ENCODE data around the gene CHMP2A. TPM values are rescaled to one million over a fixed set of nuclear protein-coding genes. Genes with fewer than 3 reads are reported as not detected.

Gene CHMP2A
- total and polyA plus RNA-seq, 2 of the 13 experiments (the other 11 are each of a cell fraction or from before 2014, with no cell fraction given): 49.7 to 55.0 TPM

GRCh38 chr19:58510084-58510862 is 44.6 kb downstream of the CHMP2A start (continued):
- peak; percentile 50 for TF ChIP-seq HNF1B (CRISPR knock-in tag; IDR thresholded peaks at IDR 0.05)
- TF ChIP-seq THRA (CRISPR knock-in tag; IDR thresholded peaks at IDR 0.05; ENCODE audit: borderline replicate concordance): peak; percentile 85
- peak; percentile 46; the same call in 1 of the 2 replicates for TF ChIP-seq FOXA3 (CRISPR knock-in tag; IDR thresholded peaks at IDR 0.05)
- peak; percentile 34; the same call in 1 of the 2 replicates for TF ChIP-seq HDAC1 (CRISPR knock-in tag; IDR thresholded peaks at IDR 0.05)
- no peak for TF ChIP-seq FOXA1 (IDR thresholded peaks at IDR 0.05)
- TF ChIP-seq FOXA1 (CRISPR knock-in tag; IDR thresholded peaks at IDR 0.05): peak; percentile 45; the same call in 1 of the 2 replicates
- TF ChIP-seq FOXO1 (CRISPR knock-in tag; IDR thresholded peaks at IDR 0.05): peak; percentile 67; the same call in 1 of the 2 replicates
- TF ChIP-seq ZNF17 (CRISPR knock-in tag; IDR thresholded peaks at IDR 0.05): no peak
- no peak; the same call in 1 of the 2 replicates for TF ChIP-seq DMAP1 (CRISPR knock-in tag; IDR thresholded peaks at IDR 0.05)
- peak; percentile 92 for TF ChIP-seq ZNF441 (CRISPR knock-in tag; IDR thresholded peaks at IDR 0.05; ENCODE audit: borderline replicate concordance)
- peak; percentile 92 for TF ChIP-seq RARA (CRISPR knock-in tag; IDR thresholded peaks at IDR 0.05)
- no peak; the same call in 1 of the 2 replicates for TF ChIP-seq SOX5 (CRISPR knock-in tag; IDR thresholded peaks at IDR 0.05; ENCODE audit: borderline replicate concordance)
- peak; percentile 62; the same call in 1 of the 2 replicates for TF ChIP-seq ZNF605 (CRISPR knock-in tag; IDR thresholded peaks at IDR 0.05)
- no peak for TF ChIP-seq MXD4 (CRISPR knock-in tag; IDR thresholded peaks at IDR 0.05)
- peak; percentile 40 for TF ChIP-seq ZNF687 (CRISPR knock-in tag; IDR thresholded peaks at IDR 0.05)
- TF ChIP-seq PPARG (CRISPR knock-in tag; conservative IDR thresholded peaks at IDR 0.05): peak; percentile 66; the same call in 1 of the 2 replicates
- TF ChIP-seq SAP130 (CRISPR knock-in tag; IDR thresholded peaks at IDR 0.05; ENCODE audit: low read depth): peak; percentile 60
- 0 out of 2 replicates have a peak, but pooled peaks have one; percentile 31 for TF ChIP-seq ATF2 (CRISPR knock-in tag; IDR thresholded peaks at IDR 0.05)
- TF ChIP-seq SP5 (CRISPR knock-in tag; IDR thresholded peaks at IDR 0.05; ENCODE audit: borderline replicate concordance, low read depth): peak; percentile 28; the same call in 1 of the 2 replicates
